HUES64 (cell line): ENCODE measurements around the gene ERLEC1.
"Not testable (repeated sequence)": the region's sequence is repeated elsewhere in the genome, so short reads cannot be mapped to it uniquely, and the experiment has no call there.

Experiments used
- H3K27ac ChIP-seq: 2 replicates; pipeline ENCODE4 v1.7.0; 2013; ENCODE audit warnings: low read depth, low read length, inconsistent platforms
- H3K27me3 ChIP-seq: 2 replicates; pipeline ENCODE4 v1.6.1; 2013; ENCODE audit warnings: mild to moderate bottlenecking, low read length; ENCODE audit not compliant: insufficient read depth
- H3K36me3 ChIP-seq: 2 replicates; pipeline ENCODE4 v1.6.1; 2013; ENCODE audit warnings: mild to moderate bottlenecking, low read length; ENCODE audit not compliant: insufficient read depth
- H3K4me1 ChIP-seq: 2 replicates; pipeline ENCODE4 v1.6.1; 2013; ENCODE audit warnings: mild to moderate bottlenecking, low read length, moderate library complexity; ENCODE audit not compliant: insufficient read depth
- H3K4me3 ChIP-seq: 2 replicates; pipeline ENCODE4 v1.5.1; 2013; ENCODE audit warnings: mild to moderate bottlenecking, low read length, moderate library complexity
- H3K9ac ChIP-seq: 2 replicates; pipeline ENCODE4 v1.6.1; 2013; ENCODE audit warnings: mild to moderate bottlenecking, low read depth, low read length
- H3K9me3 ChIP-seq: 2 replicates; pipeline ENCODE4 v1.6.1; 2013; ENCODE audit warnings: low read depth, low read length; ENCODE audit not compliant: insufficient read depth
- WGBS: fragments of 150-250, 120-280 bp; methylation state at CpG from one replicate; pipeline ENCODE4 v1.1.7; 2013; ENCODE audit warnings: missing lambda C conversion rate; 5-methylcytosine and 5-hydroxymethylcytosine counted together

Gene ERLEC1

DNA sequence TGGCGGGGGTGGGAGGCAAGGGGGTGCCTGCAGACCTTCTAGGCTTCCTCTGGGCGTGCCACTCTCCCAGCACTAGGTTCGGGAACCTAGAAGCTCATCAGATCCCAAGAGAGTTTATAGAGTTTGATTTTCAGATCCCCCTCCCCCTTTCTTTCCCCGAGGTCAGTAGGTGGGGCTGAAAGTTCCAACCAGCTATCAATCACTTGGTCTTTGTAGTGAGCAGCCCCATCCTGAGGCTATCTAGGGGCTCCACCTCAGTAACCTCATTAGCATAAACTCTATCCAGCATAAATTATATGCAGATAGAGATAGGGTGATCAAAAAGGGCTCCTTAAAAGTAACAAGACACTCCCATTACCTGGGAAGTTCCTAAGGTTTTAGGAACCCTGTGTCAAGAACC, 32.8 kb downstream of the ERLEC1 start:
- no peaks in the 10 kb centered on the region for H3K27me3 ChIP-seq
- no peak overlapping the region for H3K9ac ChIP-seq

DNA sequence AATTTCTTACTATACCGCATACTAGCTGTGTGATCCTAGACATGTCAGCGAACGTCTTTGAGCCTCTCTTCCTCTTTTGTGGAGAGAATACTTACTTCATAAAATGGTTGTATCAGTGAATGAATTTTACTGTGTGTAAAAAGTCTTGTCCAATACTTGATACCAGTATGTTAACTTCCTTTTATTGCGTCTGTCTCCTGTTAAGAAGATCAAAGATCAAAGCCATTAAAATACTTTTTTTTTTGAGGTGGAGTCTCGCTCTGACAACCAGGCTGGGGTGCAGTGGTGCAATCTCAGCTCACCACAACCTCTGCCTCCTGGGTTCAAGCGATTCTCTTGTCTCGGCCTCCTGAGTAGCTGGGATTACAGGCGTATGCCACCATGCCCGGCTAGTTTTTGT, 33.2 kb downstream of the ERLEC1 start:
- no peaks in the 10 kb centered on the region for H3K4me1 ChIP-seq
- no peaks in the 10 kb centered on the region for H3K9me3 ChIP-seq
- no peak overlapping the region for H3K27ac ChIP-seq
- no peak overlapping the region for H3K9ac ChIP-seq
- peaks cover 26% of the 10 kb centered on the region for H3K36me3 ChIP-seq
- no peak overlapping the region for H3K4me3 ChIP-seq
- WGBS: 95% methylated on average over 9 of the region's 9 CpGs
- no peaks in the 10 kb centered on the region for H3K27me3 ChIP-seq

More for the DNA sequence above, 32.8 kb downstream of the ERLEC1 start:
- Histone ChIP-seq H3K36me3 (peaks cover 28% of the 10 kb centered on the region), H3K4me3 (no peak overlapping the region), H3K9me3 (no peaks in the 10 kb centered on the region), H3K4me1 (no peaks in the 10 kb centered on the region), H3K27ac (no peak overlapping the region)
- WGBS: 96% methylated on average over 3 of the region's 4 CpGs

DNA sequence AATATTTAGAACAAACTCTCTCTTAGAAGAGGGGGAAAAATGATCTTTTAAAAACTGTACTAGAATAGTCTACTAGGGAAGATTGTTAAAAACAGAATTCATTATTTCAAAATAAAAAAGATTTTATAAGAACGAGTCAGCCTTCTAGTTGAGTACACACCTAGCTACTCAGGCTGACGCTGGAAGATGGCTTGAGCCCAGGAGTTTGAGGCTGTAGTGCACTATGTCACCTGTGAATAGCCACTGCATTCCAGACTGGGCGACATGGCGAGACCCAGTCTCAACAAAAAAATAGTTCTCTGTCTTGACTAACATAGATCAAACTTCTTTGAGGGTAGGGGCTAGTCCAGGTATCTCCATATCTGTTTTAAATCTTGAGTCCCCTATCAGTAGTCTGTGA, 33.9 kb downstream of the ERLEC1 start:
- Histone ChIP-seq H3K27ac (no peak overlapping the region), H3K9me3 (no peaks in the 10 kb centered on the region), H3K4me3 (no peak overlapping the region), H3K4me1 (0 out of 2 replicates have a peak, but pooled peaks cover under 1% of the 10 kb centered on the region), H3K36me3 (peaks cover 19% of the 10 kb centered on the region), H3K27me3 (no peaks in the 10 kb centered on the region), H3K9ac (no peak overlapping the region)
- WGBS: 96% methylated on average over 4 of the region's 4 CpGs

DNA sequence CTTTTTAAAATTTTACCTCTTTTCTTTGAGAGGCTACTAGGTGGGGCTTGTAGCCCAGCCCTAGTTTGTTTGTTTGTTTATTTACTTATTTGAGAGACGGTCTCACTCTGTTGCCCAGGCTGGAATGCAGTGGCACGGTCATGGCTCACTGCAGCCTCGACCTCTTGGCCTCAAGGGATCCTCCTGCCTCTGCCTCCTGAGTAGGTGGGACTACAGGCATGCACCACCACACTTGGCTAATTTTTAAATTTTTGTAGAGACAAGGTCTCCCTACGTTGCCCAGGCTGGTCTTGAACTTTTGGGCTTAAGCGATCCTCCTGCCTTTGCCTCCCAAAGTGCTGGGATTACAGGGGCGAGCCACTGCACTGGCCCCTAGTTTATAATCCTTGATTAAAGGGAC, 35.0 kb downstream of the ERLEC1 start:
- H3K9ac ChIP-seq: no peak overlapping the region
- no peaks in the 10 kb centered on the region for H3K27me3 ChIP-seq
- peaks cover 16% of the 10 kb centered on the region for H3K36me3 ChIP-seq
- H3K27ac ChIP-seq: no peak overlapping the region
- peaks cover 11% of the 10 kb centered on the region for H3K4me1 ChIP-seq
- H3K9me3 ChIP-seq: no peaks in the 10 kb centered on the region
- 95% methylated on average over 6 of the region's 6 CpGs for WGBS
- H3K4me3 ChIP-seq: no peak overlapping the region

DNA sequence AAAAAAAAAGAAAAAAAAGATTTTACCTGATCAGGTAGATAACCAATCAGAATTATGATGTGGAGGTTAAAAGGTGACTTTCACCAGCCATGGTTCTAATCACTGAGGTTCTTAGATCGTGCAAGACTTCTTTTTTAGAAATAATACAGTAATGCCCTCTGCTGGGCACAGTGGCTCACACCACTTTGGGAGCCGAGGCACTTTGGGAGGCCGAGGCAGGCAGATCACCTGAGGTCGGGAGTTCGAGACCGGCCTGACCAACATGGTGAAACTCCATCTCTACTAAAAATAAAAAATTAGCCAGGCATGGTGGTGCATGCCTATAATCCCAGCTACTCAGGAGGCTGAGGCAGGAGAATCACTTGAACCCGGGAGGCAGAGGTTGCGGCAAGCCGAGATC, 36.8 kb downstream of the ERLEC1 start:
- H3K27ac ChIP-seq, H3K9ac ChIP-seq, H3K9me3 ChIP-seq, H3K4me3 ChIP-seq, H3K27me3 ChIP-seq, H3K36me3 ChIP-seq: not testable (repeated sequence)
- H3K4me1 ChIP-seq: peaks cover 24% of the 10 kb centered on the region
- WGBS: 92% methylated on average over 9 of the region's 9 CpGs

DNA sequence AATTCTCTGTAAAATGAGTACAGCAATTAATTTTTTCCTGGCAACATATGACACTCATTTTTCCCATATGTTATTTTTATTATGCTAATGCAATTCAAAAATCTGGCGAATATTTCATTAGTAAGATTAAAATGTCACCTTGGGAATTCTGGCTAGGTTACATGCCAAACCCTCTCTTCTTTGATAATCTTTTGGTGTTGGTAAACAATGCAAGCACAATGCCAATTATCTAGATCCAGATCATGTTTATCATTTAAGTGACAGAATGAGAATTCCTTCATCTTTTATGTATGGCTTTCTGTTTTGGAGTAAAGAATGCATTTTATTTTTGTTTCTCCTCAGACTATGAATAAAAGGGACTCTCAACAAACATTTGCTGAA, 39.2 kb downstream of the ERLEC1 start:
- Histone ChIP-seq H3K27me3 (no peaks in the 10 kb centered on the region), H3K27ac (no peak overlapping the region), H3K9me3 (no peaks in the 10 kb centered on the region), H3K9ac (no peak overlapping the region), H3K36me3 (no peaks in the 10 kb centered on the region), H3K4me1 (peaks cover 24% of the 10 kb centered on the region), H3K4me3 (no peak overlapping the region)
- 89% methylated on average over 1 of the region's 1 CpG for WGBS

DNA sequence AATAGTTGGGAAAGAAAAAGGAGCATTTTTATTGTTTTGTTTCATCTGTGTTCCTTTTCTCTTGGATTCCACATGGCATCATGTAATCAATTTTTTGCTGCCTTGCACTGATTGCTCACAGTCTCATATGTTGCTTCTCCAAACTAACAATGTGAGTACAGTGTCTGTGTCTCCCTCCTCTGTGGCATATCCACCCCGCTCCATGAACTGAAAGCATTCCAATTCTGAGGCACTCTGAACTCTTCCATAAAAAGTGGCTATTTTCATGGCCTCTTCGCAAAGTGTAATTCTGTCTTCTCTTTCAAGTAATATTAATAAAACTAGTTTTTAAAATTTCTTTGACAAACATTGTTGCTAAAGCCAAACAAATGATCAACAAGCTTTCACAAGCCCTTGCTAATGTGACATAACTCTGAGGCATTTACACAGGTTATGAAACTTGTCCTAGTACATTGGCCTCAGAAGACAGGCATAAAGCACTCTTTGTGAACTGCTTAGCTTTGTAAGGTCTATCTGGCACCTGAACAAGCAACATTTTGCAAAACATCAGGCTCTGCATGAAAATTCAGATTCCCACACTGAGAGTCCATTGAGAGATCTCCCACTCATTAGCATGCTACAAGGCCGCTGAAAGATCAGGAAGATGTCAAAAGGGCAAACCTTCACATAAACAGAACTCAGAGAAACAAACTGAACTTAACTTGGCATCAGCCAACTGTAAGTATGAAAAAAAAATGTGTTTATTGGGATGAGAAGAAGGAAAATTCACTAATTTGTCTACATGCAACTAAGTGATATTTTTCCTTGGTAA, 39.9 kb downstream of the ERLEC1 start:
- Histone ChIP-seq H3K9ac (no peak overlapping the region; the same call in 1 of the 2 replicates), H3K27ac (peak overlapping the region; percentile 15; the same call in 1 of the 2 replicates), H3K36me3 (no peaks in the 10 kb centered on the region), H3K4me3 (no peak overlapping the region), H3K4me1 (peaks cover 24% of the 10 kb centered on the region), H3K9me3 (no peaks in the 10 kb centered on the region), H3K27me3 (no peaks in the 10 kb centered on the region)
- 71% methylated on average over 3 of the region's 3 CpGs for WGBS

DNA sequence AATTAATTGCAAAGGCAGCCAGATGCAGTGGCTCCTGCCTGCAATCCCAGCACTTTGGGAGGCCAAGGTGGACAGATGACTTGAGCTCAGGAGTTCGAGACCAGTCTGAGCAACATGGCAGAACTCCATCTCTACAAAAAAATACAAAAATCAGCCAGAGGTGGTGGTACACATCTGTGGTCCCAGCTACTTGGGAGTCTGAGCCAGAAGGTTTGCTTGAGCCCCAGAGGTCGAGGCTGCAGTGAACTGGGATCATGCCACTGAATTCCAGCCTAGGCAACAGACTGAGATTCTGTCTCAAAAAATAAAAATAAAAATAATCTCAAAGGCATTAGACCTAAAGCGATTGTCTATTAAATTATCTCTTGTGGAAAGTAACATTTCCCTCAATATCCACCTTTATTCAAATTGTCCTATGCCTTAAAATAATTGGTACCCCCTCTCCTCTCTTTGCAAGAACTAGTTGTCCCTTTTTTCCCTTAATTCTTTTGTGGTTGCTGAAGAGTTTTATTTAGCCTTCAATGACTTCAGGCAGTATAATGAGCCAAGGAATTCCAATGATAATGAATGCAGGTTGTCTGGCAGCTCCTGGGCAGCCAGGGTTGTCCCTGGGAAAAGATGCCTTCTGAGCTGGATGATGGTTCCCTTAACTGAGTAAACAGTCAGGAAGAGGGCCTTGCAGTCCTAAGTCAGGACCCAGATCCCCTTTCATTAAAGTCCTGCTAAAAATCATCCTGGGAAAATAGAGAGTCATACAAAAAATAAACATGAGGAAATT, 40.7 kb downstream of the ERLEC1 start:
- H3K9me3 ChIP-seq: no peaks in the 10 kb centered on the region
- H3K4me3 ChIP-seq: no peak overlapping the region
- WGBS: 90% methylated on average over 3 of the region's 3 CpGs
- no peak overlapping the region; the same call in 1 of the 2 replicates for H3K9ac ChIP-seq
- peak overlapping the region; percentile 15; the same call in 1 of the 2 replicates for H3K27ac ChIP-seq
- peaks cover 24% of the 10 kb centered on the region for H3K4me1 ChIP-seq
- H3K27me3 ChIP-seq: no peaks in the 10 kb centered on the region
- H3K36me3 ChIP-seq: no peaks in the 10 kb centered on the region

DNA sequence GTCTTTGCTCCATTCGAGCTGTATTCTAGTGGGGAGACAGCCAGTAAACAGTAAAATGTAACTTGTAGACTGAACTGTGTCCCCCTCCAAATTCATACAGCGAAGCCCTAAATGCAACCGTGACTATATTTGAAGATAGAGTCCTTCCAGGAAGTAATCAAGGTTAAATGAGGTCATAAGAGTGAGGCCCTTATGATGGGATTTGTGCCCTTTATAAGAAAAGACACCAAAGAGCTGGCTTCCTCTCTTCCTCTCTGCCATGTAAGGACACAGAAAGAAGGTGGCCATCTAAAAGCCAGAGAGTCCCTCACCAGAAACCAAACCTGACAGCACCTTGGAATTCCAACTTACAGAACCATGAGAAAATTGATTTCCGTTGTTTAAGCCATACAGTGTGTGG, 41.5 kb downstream of the ERLEC1 start:
- H3K27ac ChIP-seq: no peak overlapping the region
- no peak overlapping the region for H3K9ac ChIP-seq
- H3K4me1 ChIP-seq: peaks cover 24% of the 10 kb centered on the region
- no peaks in the 10 kb centered on the region for H3K9me3 ChIP-seq
- no peaks in the 10 kb centered on the region for H3K36me3 ChIP-seq
- WGBS: 100% methylated on average over 4 of the region's 4 CpGs
- H3K4me3 ChIP-seq: no peak overlapping the region
- H3K27me3 ChIP-seq: no peaks in the 10 kb centered on the region

DNA sequence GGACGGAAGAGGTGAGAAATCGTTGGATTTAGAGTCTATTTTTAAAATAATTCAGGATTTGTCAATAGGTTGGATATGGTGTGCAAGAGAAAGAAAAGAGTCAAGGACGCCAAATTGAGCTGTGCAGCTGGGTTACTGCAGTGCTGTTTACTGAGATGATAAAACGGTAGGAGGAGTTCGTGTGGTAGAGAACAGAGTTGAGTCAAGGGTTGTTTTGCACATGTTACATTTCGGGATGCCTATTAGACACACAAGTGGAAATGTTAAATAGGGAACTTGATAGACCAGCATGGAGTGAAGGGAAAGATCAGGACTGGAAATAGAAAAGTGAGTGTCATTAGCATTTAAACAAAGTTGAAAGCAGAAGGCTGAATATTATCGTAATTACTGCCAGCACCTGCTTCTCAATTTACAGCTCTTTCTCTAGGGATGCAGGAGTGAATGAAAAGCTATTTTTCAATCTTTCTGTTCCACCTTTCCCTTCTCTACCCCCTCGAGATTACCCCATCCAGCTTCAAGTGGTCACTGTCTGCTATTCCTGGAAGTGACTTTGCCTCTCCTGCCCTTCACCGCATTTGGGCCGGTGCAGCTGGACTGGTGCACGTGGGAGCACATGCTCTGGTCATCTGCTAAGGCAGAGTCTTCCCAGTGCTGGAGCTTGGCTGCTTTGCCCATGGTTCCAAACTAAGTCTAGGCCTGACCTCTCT, 42.6 kb downstream of the ERLEC1 start:
- Histone ChIP-seq H3K4me1 (peaks cover 24% of the 10 kb centered on the region), H3K9me3 (no peaks in the 10 kb centered on the region), H3K9ac (no peak overlapping the region), H3K4me3 (no peak overlapping the region), H3K27me3 (no peaks in the 10 kb centered on the region), H3K27ac (no peak overlapping the region), H3K36me3 (no peaks in the 10 kb centered on the region)
- 86% methylated on average over 11 of the region's 11 CpGs for WGBS

DNA sequence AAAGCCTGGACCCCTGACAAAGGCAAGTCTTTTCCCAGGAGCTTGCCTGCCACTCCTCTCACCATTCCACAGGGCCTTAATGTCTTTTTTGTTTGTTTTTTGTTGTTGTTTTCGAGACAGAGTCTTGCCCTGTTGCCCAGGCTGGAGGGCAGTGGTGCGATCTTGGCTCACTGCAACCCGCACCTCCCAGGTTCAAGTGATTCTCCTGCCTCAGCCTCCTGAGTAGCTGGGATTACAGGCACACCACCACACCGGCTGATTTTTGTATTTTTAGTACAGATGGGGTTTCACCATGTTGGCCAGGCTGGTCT, 43.1 kb downstream of the ERLEC1 start:
- H3K27me3 ChIP-seq, H3K9ac ChIP-seq, H3K4me3 ChIP-seq, H3K36me3 ChIP-seq, H3K27ac ChIP-seq, H3K9me3 ChIP-seq: not testable (repeated sequence)
- WGBS: 76% methylated on average over 4 of the region's 4 CpGs
- peaks cover 24% of the 10 kb centered on the region for H3K4me1 ChIP-seq
